ENCODE measurements around the gene HPSE2.

Gene HPSE2

DNA sequence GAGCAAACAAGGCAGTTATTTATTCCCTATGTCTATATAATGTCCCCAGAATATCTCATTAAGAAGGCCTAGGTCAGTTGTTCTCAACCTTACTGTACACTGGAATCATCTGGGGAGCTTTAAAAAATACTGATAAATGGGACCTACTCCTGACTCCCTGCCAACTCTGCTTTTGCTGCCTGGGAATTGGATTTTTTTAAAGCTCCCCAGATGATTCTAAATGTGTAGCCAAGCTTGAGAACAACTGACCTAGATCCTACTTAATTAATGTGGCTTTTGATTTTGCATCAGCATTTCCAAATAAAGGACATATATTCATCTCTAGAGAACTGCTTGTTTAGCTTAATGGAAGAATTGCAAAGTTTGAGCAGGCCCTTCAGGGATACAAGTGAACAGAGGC lies 697.2 kb downstream of the HPSE2 start:
- H3K9me2 ChIP-seq (replicated peaks; ENCODE audit: insufficient read depth, low read length) = no peaks in the 10 kb centered on the region
- no peak overlapping the region for H2AFZ ChIP-seq (ENCODE audit: low read depth, low read length, severe bottlenecking)
- no peaks in the 10 kb centered on the region for H3F3A ChIP-seq (ENCODE audit: insufficient read depth)
- no peaks in the 10 kb centered on the region for H3K36me3 ChIP-seq (ENCODE audit: low read length)
- no peak overlapping the region for H3K4me3 ChIP-seq (ENCODE audit: insufficient read depth, low read length, poor library complexity, severe bottlenecking)
- H3K4me2 ChIP-seq (ENCODE audit: low read depth, low read length, poor library complexity, severe bottlenecking) = no peak overlapping the region
- H3K9me3 ChIP-seq (ENCODE audit: insufficient read depth, low read length) = no peaks in the 10 kb centered on the region
- no peak overlapping the region for H3K27ac ChIP-seq (ENCODE audit: low read depth, low read length)
- H3K27me3 ChIP-seq (ENCODE audit: low read length) = no peaks in the 10 kb centered on the region
- H4K20me1 ChIP-seq (ENCODE audit: low read depth, low read length) = no peaks in the 10 kb centered on the region
- H3K79me2 ChIP-seq (ENCODE audit: insufficient read depth, low read length) = no peaks in the 10 kb centered on the region
- no peak overlapping the region for H3K9ac ChIP-seq (ENCODE audit: low read length)
- no peak for TF ChIP-seq EZH2phosphoT487 (conservative IDR thresholded peaks at IDR 0.05; ENCODE audit: low read length)
- TF ChIP-seq, protein P1, sequence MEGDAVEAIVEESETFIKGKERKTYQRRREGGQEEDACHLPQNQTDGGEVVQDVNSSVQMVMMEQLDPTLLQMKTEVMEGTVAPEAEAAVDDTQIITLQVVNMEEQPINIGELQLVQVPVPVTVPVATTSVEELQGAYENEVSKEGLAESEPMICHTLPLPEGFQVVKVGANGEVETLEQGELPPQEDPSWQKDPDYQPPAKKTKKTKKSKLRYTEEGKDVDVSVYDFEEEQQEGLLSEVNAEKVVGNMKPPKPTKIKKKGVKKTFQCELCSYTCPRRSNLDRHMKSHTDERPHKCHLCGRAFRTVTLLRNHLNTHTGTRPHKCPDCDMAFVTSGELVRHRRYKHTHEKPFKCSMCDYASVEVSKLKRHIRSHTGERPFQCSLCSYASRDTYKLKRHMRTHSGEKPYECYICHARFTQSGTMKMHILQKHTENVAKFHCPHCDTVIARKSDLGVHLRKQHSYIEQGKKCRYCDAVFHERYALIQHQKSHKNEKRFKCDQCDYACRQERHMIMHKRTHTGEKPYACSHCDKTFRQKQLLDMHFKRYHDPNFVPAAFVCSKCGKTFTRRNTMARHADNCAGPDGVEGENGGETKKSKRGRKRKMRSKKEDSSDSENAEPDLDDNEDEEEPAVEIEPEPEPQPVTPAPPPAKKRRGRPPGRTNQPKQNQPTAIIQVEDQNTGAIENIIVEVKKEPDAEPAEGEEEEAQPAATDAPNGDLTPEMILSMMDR (IDR thresholded peaks at IDR 0.05; ENCODE audit: insufficient read depth, low read length, poor library complexity, severe bottlenecking) = no peak

DNA sequence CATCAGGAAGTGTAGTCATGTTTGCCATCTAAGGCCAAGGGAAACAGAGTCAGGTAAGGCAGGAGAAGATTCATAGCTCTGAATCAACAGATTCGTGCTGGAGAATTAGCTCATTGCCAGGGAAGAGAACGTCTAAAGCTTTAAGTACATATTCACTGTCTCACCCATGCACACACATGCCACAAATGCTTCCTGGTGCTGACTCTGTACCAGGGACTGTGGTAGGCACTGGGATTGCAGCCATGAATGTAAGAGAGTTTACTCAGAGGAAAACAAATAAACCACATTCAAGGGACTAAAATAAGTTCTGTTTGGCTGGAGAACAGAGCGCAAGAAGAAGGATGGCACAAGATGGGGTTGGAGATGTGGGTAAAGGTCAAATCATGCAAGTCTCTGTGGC lies 699.1 kb downstream of the HPSE2 start:
- no peak overlapping the region for H3K4me2 ChIP-seq (ENCODE audit: low read depth, low read length, poor library complexity, severe bottlenecking)
- H3K27me3 ChIP-seq (ENCODE audit: low read length) = no peaks in the 10 kb centered on the region
- H3F3A ChIP-seq (ENCODE audit: insufficient read depth) = no peaks in the 10 kb centered on the region
- no peaks in the 10 kb centered on the region for H3K9me2 ChIP-seq (replicated peaks; ENCODE audit: insufficient read depth, low read length)
- H2AFZ ChIP-seq (ENCODE audit: low read depth, low read length, severe bottlenecking) = no peak overlapping the region
- no peak overlapping the region for H3K27ac ChIP-seq (ENCODE audit: low read depth, low read length)
- H3K79me2 ChIP-seq (ENCODE audit: insufficient read depth, low read length) = no peaks in the 10 kb centered on the region
- no peak overlapping the region for H3K4me3 ChIP-seq (ENCODE audit: insufficient read depth, low read length, poor library complexity, severe bottlenecking)
- no peaks in the 10 kb centered on the region for H4K20me1 ChIP-seq (ENCODE audit: low read depth, low read length)
- H3K36me3 ChIP-seq (ENCODE audit: low read length) = no peaks in the 10 kb centered on the region
- H3K9me3 ChIP-seq (ENCODE audit: insufficient read depth, low read length) = no peaks in the 10 kb centered on the region
- TF ChIP-seq EZH2phosphoT487 (conservative IDR thresholded peaks at IDR 0.05; ENCODE audit: low read length) = no peak
- TF ChIP-seq, protein P1 (IDR thresholded peaks at IDR 0.05; ENCODE audit: insufficient read depth, low read length, poor library complexity, severe bottlenecking) = no peak
- no peak overlapping the region for H3K9ac ChIP-seq (ENCODE audit: low read length)

DNA sequence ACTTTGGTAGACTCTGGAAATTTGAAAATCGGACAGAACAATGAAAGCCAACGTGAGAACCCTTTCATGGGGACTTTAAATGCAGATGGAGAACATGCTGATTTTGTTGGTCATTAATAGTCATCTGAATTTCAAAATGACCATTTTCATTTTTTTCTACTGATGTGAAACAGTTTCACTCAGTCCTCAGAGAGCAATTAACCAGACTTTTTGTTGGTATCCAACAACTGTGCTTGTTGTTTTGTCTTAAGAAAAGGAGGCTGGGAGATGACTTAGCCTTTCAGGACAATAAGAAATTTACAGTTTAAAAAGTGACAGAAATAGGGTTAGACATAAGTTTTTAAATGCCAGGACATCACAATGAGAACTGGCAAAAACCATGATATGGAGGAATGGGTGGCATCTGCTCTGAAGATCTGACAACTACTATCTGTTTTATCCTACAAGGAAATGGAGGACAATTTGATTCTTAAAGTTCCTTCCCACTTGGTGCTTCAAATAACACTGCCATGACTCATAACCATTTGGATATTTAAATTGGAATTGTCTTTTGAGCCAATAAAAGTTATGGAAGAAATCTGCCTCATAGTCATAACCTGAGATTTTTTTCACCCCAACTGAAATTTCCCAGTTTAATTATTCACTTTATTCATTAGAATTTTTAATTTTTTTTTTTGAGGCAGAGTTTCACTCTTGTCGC lies 701.8 kb downstream of the HPSE2 start:
- H3K27me3 ChIP-seq (ENCODE audit: low read length) = no peaks in the 10 kb centered on the region
- no peak overlapping the region for H3K4me2 ChIP-seq (ENCODE audit: low read depth, low read length, poor library complexity, severe bottlenecking)

More for the DNA sequence above, 701.8 kb downstream of the HPSE2 start:
- H3F3A ChIP-seq (ENCODE audit: insufficient read depth) = no peaks in the 10 kb centered on the region
- H3K9me2 ChIP-seq (replicated peaks; ENCODE audit: insufficient read depth, low read length) = no peaks in the 10 kb centered on the region
- no peaks in the 10 kb centered on the region for H4K20me1 ChIP-seq (ENCODE audit: low read depth, low read length)
- no peak overlapping the region for H3K4me3 ChIP-seq (ENCODE audit: insufficient read depth, low read length, poor library complexity, severe bottlenecking)
- no peaks in the 10 kb centered on the region for H3K36me3 ChIP-seq (ENCODE audit: low read length)
- no peak overlapping the region for H3K9ac ChIP-seq (ENCODE audit: low read length)
- H2AFZ ChIP-seq (ENCODE audit: low read depth, low read length, severe bottlenecking) = no peak overlapping the region
- no peaks in the 10 kb centered on the region for H3K9me3 ChIP-seq (ENCODE audit: insufficient read depth, low read length)
- no peaks in the 10 kb centered on the region for H3K79me2 ChIP-seq (ENCODE audit: insufficient read depth, low read length)
- no peak overlapping the region for H3K27ac ChIP-seq (ENCODE audit: low read depth, low read length)
- TF ChIP-seq, protein P1 (IDR thresholded peaks at IDR 0.05; ENCODE audit: insufficient read depth, low read length, poor library complexity, severe bottlenecking) = no peak
- no peak for TF ChIP-seq EZH2phosphoT487 (conservative IDR thresholded peaks at IDR 0.05; ENCODE audit: low read length)
